ENCODE measurements around the gene LIN37.

DNA sequence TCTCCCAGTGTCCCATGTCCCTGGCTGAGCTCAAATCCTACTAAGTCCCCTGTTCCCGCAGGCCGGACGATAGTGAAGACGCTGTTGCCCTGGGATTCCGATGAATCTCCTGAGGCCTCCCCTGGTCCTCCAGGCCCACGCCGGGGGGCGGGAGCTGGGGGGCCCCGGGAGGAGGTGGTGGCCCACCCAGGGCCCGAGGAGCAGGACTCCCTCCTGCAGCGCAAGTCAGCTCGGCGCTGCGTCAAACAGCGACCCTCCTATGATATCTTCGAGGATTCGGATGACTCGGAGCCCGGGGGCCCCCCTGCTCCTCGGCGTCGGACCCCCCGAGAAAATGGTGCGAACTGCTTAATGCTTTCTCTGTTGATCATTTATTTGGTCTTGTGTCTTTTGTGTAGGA, 24.7 kb upstream of the LIN37 start:
- TF ChIP-seq FOS (IDR thresholded peaks at IDR 0.05; ENCODE audit: borderline replicate concordance, insufficient read depth, low read length) (no peak), EZH2 (IDR thresholded peaks at IDR 0.05; ENCODE audit: borderline replicate concordance, low read depth, low read length, severe bottlenecking) (no peak), POLR2AphosphoS5 (IDR thresholded peaks at IDR 0.05; ENCODE audit: insufficient read depth, low read depth, low read length) (no peak), POLR2A (IDR thresholded peaks at IDR 0.05; ENCODE audit: low read depth, low read length) (no peak)
- TF ChIP-seq, protein P1, sequence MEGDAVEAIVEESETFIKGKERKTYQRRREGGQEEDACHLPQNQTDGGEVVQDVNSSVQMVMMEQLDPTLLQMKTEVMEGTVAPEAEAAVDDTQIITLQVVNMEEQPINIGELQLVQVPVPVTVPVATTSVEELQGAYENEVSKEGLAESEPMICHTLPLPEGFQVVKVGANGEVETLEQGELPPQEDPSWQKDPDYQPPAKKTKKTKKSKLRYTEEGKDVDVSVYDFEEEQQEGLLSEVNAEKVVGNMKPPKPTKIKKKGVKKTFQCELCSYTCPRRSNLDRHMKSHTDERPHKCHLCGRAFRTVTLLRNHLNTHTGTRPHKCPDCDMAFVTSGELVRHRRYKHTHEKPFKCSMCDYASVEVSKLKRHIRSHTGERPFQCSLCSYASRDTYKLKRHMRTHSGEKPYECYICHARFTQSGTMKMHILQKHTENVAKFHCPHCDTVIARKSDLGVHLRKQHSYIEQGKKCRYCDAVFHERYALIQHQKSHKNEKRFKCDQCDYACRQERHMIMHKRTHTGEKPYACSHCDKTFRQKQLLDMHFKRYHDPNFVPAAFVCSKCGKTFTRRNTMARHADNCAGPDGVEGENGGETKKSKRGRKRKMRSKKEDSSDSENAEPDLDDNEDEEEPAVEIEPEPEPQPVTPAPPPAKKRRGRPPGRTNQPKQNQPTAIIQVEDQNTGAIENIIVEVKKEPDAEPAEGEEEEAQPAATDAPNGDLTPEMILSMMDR (IDR thresholded peaks at IDR 0.05; ENCODE audit: extremely low read depth in 1 of 2, insufficient read depth in 1 of 2, low read depth in 1 of 2, low read length in 2 of 2) = no peak

Measured in endothelial cell of umbilical vein (primary cell).